ENCODE results near the gene FAM13A.
"Not testable (repeated sequence)": the region's sequence is repeated elsewhere in the genome, so short reads cannot be mapped to it uniquely, and the experiment has no call there.

FAM13A gene

GRCh38 chr4:88900432-88900831 lies 156.6 kb downstream of the FAM13A start:
- no peak for DNase-seq (ENCODE audit: low spot score)

- DNase-seq (ENCODE audit: low spot score): no peak
These were observed 159.2 kb downstream of the FAM13A start for GRCh38 chr4:88897752-88898151.

GRCh38 chr4:88897180-88897579 lies 159.8 kb downstream of the FAM13A start:
- no peak for DNase-seq (ENCODE audit: low spot score)

GRCh38 chr4:88893961-88894360 lies 163.0 kb downstream of the FAM13A start:
- DNase-seq (ENCODE audit: low spot score): no peak

GRCh38 chr4:88892646-88893045 lies 164.3 kb downstream of the FAM13A start:
- no peak for DNase-seq (ENCODE audit: low spot score)

- no peak for DNase-seq (ENCODE audit: low spot score)
These were observed 165.3 kb downstream of the FAM13A start for GRCh38 chr4:88891636-88892035.

- not testable (repeated sequence) for DNase-seq (ENCODE audit: low spot score)
These were observed 169.6 kb downstream of the FAM13A start for GRCh38 chr4:88887409-88887808.

GRCh38 chr4:88881227-88881569 lies 175.8 kb downstream of the FAM13A start:
- DNase-seq (ENCODE audit: low spot score): no peak

GRCh38 chr4:88880501-88881226 lies 176.3 kb downstream of the FAM13A start:
- DNase-seq (ENCODE audit: low spot score): no peak

- DNase-seq (ENCODE audit: low spot score): no peak
These were observed 177.0 kb downstream of the FAM13A start for GRCh38 chr4:88879991-88880390.

GRCh38 chr4:88878642-88879041 lies 178.3 kb downstream of the FAM13A start:
- no peak for DNase-seq (ENCODE audit: low spot score)

GRCh38 chr4:88870428-88870827 lies 186.6 kb downstream of the FAM13A start:
- no peak for DNase-seq (ENCODE audit: low spot score)

GRCh38 chr4:88868510-88868909 lies 188.5 kb downstream of the FAM13A start:
- no peak for DNase-seq (ENCODE audit: low spot score)

GRCh38 chr4:88866862-88867550 lies 190.0 kb downstream of the FAM13A start:
- DNase-seq (ENCODE audit: low spot score): no peak

GRCh38 chr4:88865466-88865865 lies 191.5 kb downstream of the FAM13A start:
- no peak for DNase-seq (ENCODE audit: low spot score)

GRCh38 chr4:88865046-88865445 lies 191.9 kb downstream of the FAM13A start:
- no peak for DNase-seq (ENCODE audit: low spot score)

GRCh38 chr4:88860586-88860985 lies 196.4 kb downstream of the FAM13A start:
- DNase-seq (ENCODE audit: low spot score): no peak

- DNase-seq (ENCODE audit: low spot score): no peak
These were observed 197.7 kb downstream of the FAM13A start for GRCh38 chr4:88859191-88859812.

GRCh38 chr4:88858752-88859151 lies 198.2 kb downstream of the FAM13A start:
- DNase-seq (ENCODE audit: low spot score): no peak

GRCh38 chr4:88857588-88857987 lies 199.4 kb downstream of the FAM13A start:
- no peak for DNase-seq (ENCODE audit: low spot score)

GRCh38 chr4:88854481-88854880 lies 202.5 kb downstream of the FAM13A start:
- no peak for DNase-seq (ENCODE audit: low spot score)

- not testable (repeated sequence) for DNase-seq (ENCODE audit: low spot score)
These were observed 203.4 kb downstream of the FAM13A start for GRCh38 chr4:88853583-88853982.

GRCh38 chr4:88846206-88846790 lies 210.7 kb downstream of the FAM13A start:
- no peak for DNase-seq (ENCODE audit: low spot score)
